OCI-LY1 (cell line): Measurements from ENCODE around the gene RNASE4.

Experiments used
- H2AFZ ChIP-seq: fragments of 200-600 bp; sonication (generic), shearing (Covaris generic); 2 replicates; pipeline ENCODE4 v1.6.0; 2014; ENCODE audit warnings: antibody characterized with exemption, mild to moderate bottlenecking, low read length
- H3F3A ChIP-seq: fragments of 200-600 bp; sonication (generic), shearing (Covaris generic); 2 replicates; pipeline ENCODE4 v1.6.0; 2014; ENCODE audit warnings: mild to moderate bottlenecking, antibody characterized with exemption, low read length, moderate library complexity; ENCODE audit not compliant: insufficient read depth
- H3K27ac ChIP-seq: fragments of 200-600 bp; sonication (generic); 2 replicates; pipeline ENCODE4 v1.5.1; 2014; ENCODE audit warnings: low read length, mixed run types, mild to moderate bottlenecking, low read depth; ENCODE audit not compliant: poor library complexity, severe bottlenecking
- H3K27me3 ChIP-seq: fragments of 200-600 bp; sonication (generic); 2 replicates; pipeline ENCODE4 v1.6.0; 2014; ENCODE audit warnings: antibody characterized with exemption, mild to moderate bottlenecking, low read length, moderate library complexity; ENCODE audit not compliant: insufficient read depth
- H3K36me3 ChIP-seq: fragments of 200-600 bp; sonication (generic); 2 replicates; pipeline ENCODE4 v1.6.1; 2014; ENCODE audit warnings: mild to moderate bottlenecking, antibody characterized with exemption, low read length, moderate library complexity, mixed read lengths; ENCODE audit not compliant: insufficient read depth
- H3K4me1 ChIP-seq: fragments of 200-600 bp; sonication (generic); 2 replicates; pipeline ENCODE4 v1.5.1; 2014; ENCODE audit warnings: mild to moderate bottlenecking, low read length, moderate library complexity; ENCODE audit not compliant: insufficient read depth, severe bottlenecking
- H3K4me2 ChIP-seq: fragments of 200-600 bp; sonication (generic), shearing (Covaris generic); 2 replicates; pipeline ENCODE4 v1.6.1; 2014; ENCODE audit warnings: low read length
- H3K4me3 ChIP-seq: fragments of 200-600 bp; sonication (generic); 2 replicates; pipeline ENCODE4 v1.5.1; 2014; ENCODE audit warnings: low read length, low read depth, mild to moderate bottlenecking, mixed read lengths; ENCODE audit not compliant: poor library complexity, severe bottlenecking
- H3K79me2 ChIP-seq: fragments of 200-600 bp; shearing (Covaris generic); 2 replicates; pipeline ENCODE4 v1.6.1; 2016; ENCODE audit warnings: mixed run types, low read length, mixed read lengths; ENCODE audit not compliant: insufficient read depth
- H3K9ac ChIP-seq: fragments of 200-600 bp; sonication (generic), shearing (Covaris generic); 2 replicates; pipeline ENCODE4 v1.6.1; 2014; ENCODE audit warnings: mild to moderate bottlenecking, low read length, mixed read lengths
- H3K9me2 ChIP-seq: fragments of 200-600 bp; sonication (generic), shearing (Covaris generic); 2 replicates; pipeline ENCODE4 v1.6.1; 2014; ENCODE audit warnings: low read depth, mild to moderate bottlenecking, low read length, mixed read lengths
- H3K9me3 ChIP-seq: fragments of 200-600 bp; shearing (Covaris generic); 2 replicates; pipeline ENCODE4 v1.6.1; 2014; ENCODE audit warnings: low read length, mixed read lengths
- H4K20me1 ChIP-seq: fragments of 200-600 bp; sonication (generic), shearing (Covaris generic); 2 replicates; pipeline ENCODE4 v1.6.0; 2016; ENCODE audit warnings: mild to moderate bottlenecking, low read length; ENCODE audit not compliant: insufficient read depth
- EZH2 ChIP-seq: fragments of 200-600 bp; sonication (generic), shearing (Covaris generic); IDR thresholded peaks from 2 replicates; pipeline ENCODE4 v1.8.0; 2017; ENCODE audit warnings: borderline replicate concordance, mixed run types, mild to moderate bottlenecking, antibody characterized with exemption, low read length, moderate library complexity, mixed read lengths
- TF ChIP-seq, protein P1 (sequence below): fragments of 200-600 bp; sonication (generic), shearing (Covaris generic); IDR thresholded peaks from 2 replicates; pipeline ENCODE4 v1.5.1; 2017; ENCODE audit warnings: mild to moderate bottlenecking, antibody characterized with exemption, low read length, moderate library complexity, mixed read lengths

The RNASE4 gene

DNA sequence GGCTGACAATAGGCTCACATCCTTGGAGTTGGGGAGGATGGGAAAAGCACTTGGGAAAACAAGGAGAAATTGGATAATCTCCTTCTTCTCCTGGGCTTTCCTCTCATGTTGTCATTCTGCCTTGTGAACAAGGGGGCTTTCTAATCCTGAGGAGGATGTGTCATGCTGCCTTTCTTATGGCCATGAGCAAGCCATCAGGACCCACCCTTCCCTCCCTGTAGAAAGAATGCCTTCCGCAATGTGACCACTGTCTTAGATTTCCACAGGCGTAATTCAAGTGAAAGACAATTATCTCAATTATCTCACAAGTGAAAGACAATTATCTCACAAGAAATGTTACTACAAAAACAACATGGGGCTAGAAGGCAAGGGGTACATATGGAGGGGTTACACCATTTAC lies 39.8 kb upstream of the RNASE4 start:
- Histone ChIP-seq H3F3A (no peaks in the 10 kb centered on the region), H3K4me2 (no peak overlapping the region), H2AFZ (no peak overlapping the region), H3K9me2 (no peaks in the 10 kb centered on the region), H4K20me1 (no peaks in the 10 kb centered on the region), H3K4me1 (no peaks in the 10 kb centered on the region), H3K27me3 (0 out of 2 replicates have a peak, but pooled peaks cover 3% of the 10 kb centered on the region), H3K9ac (no peak overlapping the region), H3K27ac (no peak overlapping the region), H3K36me3 (no peaks in the 10 kb centered on the region), H3K4me3 (no peak overlapping the region), H3K79me2 (no peaks in the 10 kb centered on the region), H3K9me3 (no peaks in the 10 kb centered on the region)
- TF ChIP-seq, protein P1, sequence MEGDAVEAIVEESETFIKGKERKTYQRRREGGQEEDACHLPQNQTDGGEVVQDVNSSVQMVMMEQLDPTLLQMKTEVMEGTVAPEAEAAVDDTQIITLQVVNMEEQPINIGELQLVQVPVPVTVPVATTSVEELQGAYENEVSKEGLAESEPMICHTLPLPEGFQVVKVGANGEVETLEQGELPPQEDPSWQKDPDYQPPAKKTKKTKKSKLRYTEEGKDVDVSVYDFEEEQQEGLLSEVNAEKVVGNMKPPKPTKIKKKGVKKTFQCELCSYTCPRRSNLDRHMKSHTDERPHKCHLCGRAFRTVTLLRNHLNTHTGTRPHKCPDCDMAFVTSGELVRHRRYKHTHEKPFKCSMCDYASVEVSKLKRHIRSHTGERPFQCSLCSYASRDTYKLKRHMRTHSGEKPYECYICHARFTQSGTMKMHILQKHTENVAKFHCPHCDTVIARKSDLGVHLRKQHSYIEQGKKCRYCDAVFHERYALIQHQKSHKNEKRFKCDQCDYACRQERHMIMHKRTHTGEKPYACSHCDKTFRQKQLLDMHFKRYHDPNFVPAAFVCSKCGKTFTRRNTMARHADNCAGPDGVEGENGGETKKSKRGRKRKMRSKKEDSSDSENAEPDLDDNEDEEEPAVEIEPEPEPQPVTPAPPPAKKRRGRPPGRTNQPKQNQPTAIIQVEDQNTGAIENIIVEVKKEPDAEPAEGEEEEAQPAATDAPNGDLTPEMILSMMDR, result no peak
- TF ChIP-seq EZH2, result no peak

DNA sequence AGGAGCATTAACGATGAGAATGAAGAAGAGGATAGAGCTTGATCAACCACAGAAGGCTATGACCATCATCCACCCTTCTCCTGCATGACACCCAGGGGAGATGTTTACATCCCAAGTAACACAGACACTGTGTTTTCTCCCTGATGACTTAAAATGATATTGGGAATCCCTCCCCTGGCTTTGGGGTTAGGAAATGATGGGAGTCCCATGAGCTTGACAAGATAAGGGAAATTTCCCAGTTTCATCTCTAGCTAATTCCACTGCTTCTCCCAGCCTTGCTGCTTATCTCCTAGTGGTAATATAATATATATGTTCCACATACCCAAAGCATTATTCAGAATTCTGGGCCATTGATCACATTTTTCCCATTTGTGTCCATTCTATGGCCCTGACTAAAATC lies 38.9 kb upstream of the RNASE4 start:
- H3F3A ChIP-seq, result no peaks in the 10 kb centered on the region
- H2AFZ ChIP-seq, result no peak overlapping the region
- no peak overlapping the region for H3K27ac ChIP-seq
- no peaks in the 10 kb centered on the region for H3K36me3 ChIP-seq
- no peaks in the 10 kb centered on the region for H3K79me2 ChIP-seq
- no peak for TF ChIP-seq EZH2
- TF ChIP-seq, protein P1, result no peak
- no peak overlapping the region for H3K4me3 ChIP-seq
- H3K4me1 ChIP-seq, result no peaks in the 10 kb centered on the region
- H3K9ac ChIP-seq, result no peak overlapping the region
- no peak overlapping the region for H3K4me2 ChIP-seq
- no peaks in the 10 kb centered on the region for H4K20me1 ChIP-seq
- H3K27me3 ChIP-seq, result 0 out of 2 replicates have a peak, but pooled peaks cover 3% of the 10 kb centered on the region
- no peaks in the 10 kb centered on the region for H3K9me2 ChIP-seq
- no peaks in the 10 kb centered on the region for H3K9me3 ChIP-seq

DNA sequence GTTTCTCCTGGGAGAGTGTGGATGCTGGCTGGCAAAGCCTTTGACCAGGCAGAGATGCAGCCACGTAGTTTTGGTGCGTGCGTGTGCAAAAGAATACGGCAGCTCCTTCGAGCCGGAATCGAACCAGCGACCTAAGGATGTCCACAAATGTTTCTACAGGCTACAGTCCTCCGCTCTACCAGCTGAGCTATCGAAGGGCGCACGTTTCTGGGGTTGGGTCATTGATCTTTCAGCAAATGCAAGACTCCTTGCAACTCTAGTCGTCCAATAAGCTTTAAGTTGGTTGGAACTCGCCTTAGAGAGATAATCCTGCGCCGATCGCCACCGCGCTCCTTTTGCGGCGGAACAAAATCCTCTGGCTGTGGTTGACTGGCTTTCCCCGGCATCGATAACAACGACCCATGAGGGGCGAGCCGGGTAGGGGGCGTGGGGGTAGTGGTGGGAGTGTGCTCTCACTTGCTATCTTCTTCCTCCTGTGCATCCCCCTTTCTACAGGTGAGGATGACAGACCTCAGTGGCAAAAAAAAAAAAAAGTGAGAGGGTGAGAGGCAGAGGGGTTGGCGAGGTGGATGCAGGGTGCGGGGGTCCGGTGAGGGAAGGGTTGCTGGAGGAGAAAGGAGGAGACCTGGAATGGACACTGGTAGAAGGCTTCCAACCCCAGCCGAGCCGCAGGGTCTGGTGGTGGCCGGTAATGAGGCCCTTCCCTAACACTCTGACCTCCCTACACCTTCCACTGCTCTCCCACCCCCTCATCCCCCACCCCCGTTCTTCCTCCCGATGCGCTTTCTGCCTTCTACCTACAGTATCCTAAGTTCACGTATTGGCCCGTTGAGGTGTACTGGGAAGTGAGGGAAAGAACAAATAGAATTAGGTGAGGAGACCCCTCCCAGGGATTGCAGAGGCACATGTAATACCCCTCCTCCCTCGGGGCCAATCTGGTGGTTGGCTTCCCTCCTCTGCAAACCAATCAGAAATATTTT lies 31.1 kb upstream of the RNASE4 start:
- Histone ChIP-seq H3K27ac (no peak overlapping the region), H2AFZ (no peak overlapping the region), H3K4me2 (no peak overlapping the region), H3K27me3 (no peaks in the 10 kb centered on the region), H3K36me3 (no peaks in the 10 kb centered on the region), H3K9ac (no peak overlapping the region), H3K79me2 (no peaks in the 10 kb centered on the region), H3K4me1 (no peaks in the 10 kb centered on the region), H3K9me2 (no peaks in the 10 kb centered on the region), H3K4me3 (no peak overlapping the region), H3K9me3 (no peaks in the 10 kb centered on the region), H3F3A (no peaks in the 10 kb centered on the region), H4K20me1 (no peaks in the 10 kb centered on the region)
- TF ChIP-seq, protein P1, result no peak
